HuH-7 (cell line): Measurements from ENCODE around the gene C1orf122.
"Not testable (repeated sequence)": the region's sequence is repeated elsewhere in the genome, so short reads cannot be mapped to it uniquely, and the experiment has no call there.

ENCODE experiments used
- DNase-seq: peaks from one replicate; pipeline ENCODE4 v3.0.0; 2011; ENCODE audit warnings: low spot score

C1orf122 gene

GRCh38 chr1:37807555-37808368 is at the start of gene C1orf122, which contains the start of gene YRDC:
Gene C1orf122, plus strand, starts transcription at chr1:37807790. Its CDS starts 615 bp downstream, at chr1:37808405.
Gene YRDC, minus strand, starts transcription at chr1:37808208. Its CDS starts 28 bp downstream, at chr1:37808180.
- peak; percentile 98 for DNase-seq

GRCh38 chr1:37759451-37759850 is 48.1 kb upstream of the C1orf122 start:
- DNase-seq = no peak

- DNase-seq = no peak
Observed at GRCh38 chr1:37761416-37762095, 46.0 kb upstream of the C1orf122 start.

- no peak for DNase-seq
Observed at GRCh38 chr1:37762516-37762915, 45.1 kb upstream of the C1orf122 start.

- no peak for DNase-seq
Observed at GRCh38 chr1:37763791-37764413, 43.7 kb upstream of the C1orf122 start.

GRCh38 chr1:37764414-37764825 is 43.2 kb upstream of the C1orf122 start:
- peak; percentile 83 for DNase-seq

GRCh38 chr1:37764888-37765441 is 42.6 kb upstream of the C1orf122 start, which contains the start of gene EPHA10:
Gene EPHA10, minus strand, starts transcription at chr1:37765120. Its CDS starts 54 bp downstream, at chr1:37765066.
- DNase-seq = no peak

- no peak for DNase-seq
Observed at GRCh38 chr1:37765916-37766664, 41.5 kb upstream of the C1orf122 start.

GRCh38 chr1:37767488-37767887 is 40.1 kb upstream of the C1orf122 start:
- DNase-seq = no peak

- not testable (repeated sequence) for DNase-seq
Observed at GRCh38 chr1:37771440-37771839, 36.1 kb upstream of the C1orf122 start.

- DNase-seq = no peak
Observed at GRCh38 chr1:37776946-37777516, 30.6 kb upstream of the C1orf122 start.

GRCh38 chr1:37778654-37779053 is 28.9 kb upstream of the C1orf122 start:
- no peak for DNase-seq

GRCh38 chr1:37782491-37782890 is 25.1 kb upstream of the C1orf122 start:
- DNase-seq = no peak

- no peak for DNase-seq
Observed at GRCh38 chr1:37792943-37793686, 14.5 kb upstream of the C1orf122 start.

GRCh38 chr1:37793773-37794371 is 13.7 kb upstream of the C1orf122 start, which contains the start of gene MANEAL:
Gene MANEAL, plus strand, starts transcription at chr1:37793847. Its CDS starts 336 bp downstream, at chr1:37794183.
- DNase-seq = peak; percentile 62

GRCh38 chr1:37794372-37795339 is 12.9 kb upstream of the C1orf122 start:
- DNase-seq = peak; percentile 42

GRCh38 chr1:37795340-37796125 is 12.1 kb upstream of the C1orf122 start:
- DNase-seq = peak; percentile 50
